ENCODE results near the gene ATP8B2. TPM values are rescaled to one million over a fixed set of nuclear protein-coding genes. Genes with fewer than 3 reads are reported as not detected.
"Not testable (repeated sequence)": the region's sequence is repeated elsewhere in the genome, so short reads cannot be mapped to it uniquely, and the experiment has no call there.

The ATP8B2 gene
- total RNA-seq, 6 donors from 2014 or later, result 20.2 to 45.1 (median 37.4) TPM

- WGBS, 2 donors, result 83 to 94% methylated on average over 2 of the region's 2 CpGs
- ATAC-seq (ENCODE audit: low FRiP score in 2 of 2) (no peak), DNase-seq (no peak)
- TF ChIP-seq, protein P1, sequence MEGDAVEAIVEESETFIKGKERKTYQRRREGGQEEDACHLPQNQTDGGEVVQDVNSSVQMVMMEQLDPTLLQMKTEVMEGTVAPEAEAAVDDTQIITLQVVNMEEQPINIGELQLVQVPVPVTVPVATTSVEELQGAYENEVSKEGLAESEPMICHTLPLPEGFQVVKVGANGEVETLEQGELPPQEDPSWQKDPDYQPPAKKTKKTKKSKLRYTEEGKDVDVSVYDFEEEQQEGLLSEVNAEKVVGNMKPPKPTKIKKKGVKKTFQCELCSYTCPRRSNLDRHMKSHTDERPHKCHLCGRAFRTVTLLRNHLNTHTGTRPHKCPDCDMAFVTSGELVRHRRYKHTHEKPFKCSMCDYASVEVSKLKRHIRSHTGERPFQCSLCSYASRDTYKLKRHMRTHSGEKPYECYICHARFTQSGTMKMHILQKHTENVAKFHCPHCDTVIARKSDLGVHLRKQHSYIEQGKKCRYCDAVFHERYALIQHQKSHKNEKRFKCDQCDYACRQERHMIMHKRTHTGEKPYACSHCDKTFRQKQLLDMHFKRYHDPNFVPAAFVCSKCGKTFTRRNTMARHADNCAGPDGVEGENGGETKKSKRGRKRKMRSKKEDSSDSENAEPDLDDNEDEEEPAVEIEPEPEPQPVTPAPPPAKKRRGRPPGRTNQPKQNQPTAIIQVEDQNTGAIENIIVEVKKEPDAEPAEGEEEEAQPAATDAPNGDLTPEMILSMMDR (IDR thresholded peaks at IDR 0.05), result no peak
- TF ChIP-seq POLR2A (IDR thresholded peaks at IDR 0.05) (no peak), EP300 (IDR thresholded peaks at IDR 0.05) (no peak), POLR2AphosphoS5 (IDR thresholded peaks at IDR 0.05) (no peak)
- peaks cover 0 to 73% (median 33%) of the 10 kb centered on the region in 4 donors for H3K36me3 ChIP-seq
- H3K4me3 ChIP-seq, result no peak overlapping the region
- H3K27ac ChIP-seq, result no peak overlapping the region
- H3K4me1 ChIP-seq, result peaks cover 11 to 23% (median 17%) of the 10 kb centered on the region in 4 donors
- H3K27me3 ChIP-seq, result no peaks in the 10 kb centered on the region
- no peaks in the 10 kb centered on the region for H3K9me3 ChIP-seq
These were observed 13.6 kb downstream of the ATP8B2 start for GRCh38 chr1:154338875-154339274.

DNA sequence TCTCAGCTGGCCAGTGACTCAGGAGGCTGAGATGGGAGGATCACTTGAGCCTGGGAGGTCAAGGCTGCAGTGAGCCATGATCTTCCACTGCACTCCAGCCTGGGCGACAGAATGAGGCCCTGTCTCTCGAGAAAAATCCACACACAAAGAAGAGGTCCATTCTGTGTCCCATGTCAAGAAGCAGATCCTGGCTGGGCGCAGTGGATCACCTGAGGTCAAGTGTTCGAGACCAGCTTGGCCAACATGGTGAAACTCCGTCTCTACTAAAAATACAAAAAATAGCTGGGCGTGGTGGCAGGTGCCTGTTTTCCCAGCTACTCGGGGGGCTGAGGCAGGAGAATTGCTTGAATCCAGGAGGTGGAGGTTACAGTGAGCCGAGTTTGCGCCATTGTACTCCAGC lies 16.0 kb downstream of the ATP8B2 start:
- H3K36me3 ChIP-seq, result peaks cover 4 to 92% (median 54%) of the 10 kb centered on the region in 4 donors
- H3K9me3 ChIP-seq; H3K4me3 ChIP-seq; ATAC-seq (ENCODE audit: low FRiP score in 2 of 2); H3K27me3 ChIP-seq; H3K27ac ChIP-seq; DNase-seq: not testable (repeated sequence)
- WGBS, 2 donors, result 95 to 97% methylated on average over 9 of the region's 9 CpGs
- H3K4me1 ChIP-seq, result peaks cover 0 to 13% (median 6%) of the 10 kb centered on the region in 4 donors

DNA sequence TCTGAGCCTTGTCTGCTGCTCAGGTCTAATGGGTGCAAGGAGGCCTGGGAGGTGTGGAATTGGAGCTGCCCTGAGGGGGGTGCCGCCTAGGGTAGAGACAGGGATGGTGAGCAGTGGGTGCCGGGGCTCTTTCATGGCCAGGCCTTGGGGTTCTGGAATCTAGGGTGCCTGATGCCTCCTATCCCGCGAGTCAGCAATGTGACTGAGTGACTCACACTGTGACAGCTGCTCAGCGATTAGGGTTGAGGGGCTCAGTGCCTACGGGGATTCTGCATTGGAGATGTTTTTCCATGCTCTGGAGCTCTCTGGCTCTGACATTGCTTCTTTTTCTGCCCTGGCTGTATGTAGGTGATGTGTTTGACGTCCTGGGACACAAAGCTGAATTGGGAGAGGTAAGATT lies 16.8 kb downstream of the ATP8B2 start:
- ATAC-seq (ENCODE audit: low FRiP score in 2 of 2) (no peak), DNase-seq (no peak)
- H3K27me3 ChIP-seq, result no peaks in the 10 kb centered on the region
- no peak for TF ChIP-seq POLR2AphosphoS5 (IDR thresholded peaks at IDR 0.05)
- TF ChIP-seq EP300 (IDR thresholded peaks at IDR 0.05), result no peak
- TF ChIP-seq, protein P1 (IDR thresholded peaks at IDR 0.05), result no peak
- TF ChIP-seq POLR2A (IDR thresholded peaks at IDR 0.05), result no peak
- peak overlapping the region in 2 of 4 donors; percentile 13 to 54 for H3K27ac ChIP-seq
- H3K9me3 ChIP-seq, result no peaks in the 10 kb centered on the region
- H3K4me1 ChIP-seq, result peaks cover 0 to 21% (median 8%) of the 10 kb centered on the region in 4 donors
- WGBS, 2 donors, result 88 to 90% methylated on average over 3 to 7 of the region's 7 CpGs
- peaks cover 4 to 98% (median 59%) of the 10 kb centered on the region in 4 donors for H3K36me3 ChIP-seq
- no peak overlapping the region for H3K4me3 ChIP-seq

DNA sequence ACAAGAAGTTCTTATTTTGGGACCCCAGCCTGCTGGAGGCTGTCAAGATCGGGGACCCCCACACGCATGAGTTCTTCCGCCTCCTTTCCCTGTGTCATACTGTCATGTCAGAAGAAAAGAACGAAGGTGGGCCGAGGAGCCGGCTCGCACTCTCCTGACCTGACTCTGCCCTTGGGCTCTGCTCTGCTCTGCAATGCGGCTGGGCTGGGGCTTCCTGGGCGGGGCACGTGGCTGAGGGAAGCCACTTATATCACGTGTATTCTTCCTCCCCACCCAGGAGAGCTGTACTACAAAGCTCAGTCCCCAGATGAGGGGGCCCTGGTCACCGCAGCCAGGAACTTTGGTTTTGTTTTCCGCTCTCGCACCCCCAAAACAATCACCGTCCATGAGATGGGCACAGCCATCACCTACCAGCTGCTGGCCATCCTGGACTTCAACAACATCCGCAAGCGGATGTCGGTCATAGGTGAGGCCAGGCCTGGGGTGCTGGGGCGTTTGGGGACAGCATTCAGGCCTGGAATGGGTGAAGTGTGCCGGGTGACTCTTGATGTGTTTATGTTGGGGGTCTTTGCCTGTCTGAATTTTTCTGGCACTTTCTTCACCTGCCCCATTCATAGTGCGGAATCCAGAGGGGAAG lies 17.6 kb downstream of the ATP8B2 start:
- peak in 1 of 2 donors; percentile 60 for ATAC-seq (ENCODE audit: low FRiP score in 2 of 2)
- WGBS, 2 donors, result 66 to 75% methylated on average over 21 of the region's 21 CpGs
- TF ChIP-seq POLR2A (IDR thresholded peaks at IDR 0.05) (peak in 1 of 4 donors; percentile 46), POLR2AphosphoS5 (IDR thresholded peaks at IDR 0.05) (no peak)
- peaks cover 4 to 93% (median 60%) of the 10 kb centered on the region in 4 donors for H3K36me3 ChIP-seq
- peak; percentile 58 to 82 for DNase-seq
- no peaks in the 10 kb centered on the region for H3K27me3 ChIP-seq
- H3K27ac ChIP-seq, result peak overlapping the region in 2 of 4 donors; percentile 37 to 54
- H3K9me3 ChIP-seq, result no peaks in the 10 kb centered on the region
- H3K4me3 ChIP-seq, result peak overlapping the region in 1 of 4 donors; percentile 3
- H3K4me1 ChIP-seq, result peaks cover 0 to 22% (median 8%) of the 10 kb centered on the region in 4 donors

DNA sequence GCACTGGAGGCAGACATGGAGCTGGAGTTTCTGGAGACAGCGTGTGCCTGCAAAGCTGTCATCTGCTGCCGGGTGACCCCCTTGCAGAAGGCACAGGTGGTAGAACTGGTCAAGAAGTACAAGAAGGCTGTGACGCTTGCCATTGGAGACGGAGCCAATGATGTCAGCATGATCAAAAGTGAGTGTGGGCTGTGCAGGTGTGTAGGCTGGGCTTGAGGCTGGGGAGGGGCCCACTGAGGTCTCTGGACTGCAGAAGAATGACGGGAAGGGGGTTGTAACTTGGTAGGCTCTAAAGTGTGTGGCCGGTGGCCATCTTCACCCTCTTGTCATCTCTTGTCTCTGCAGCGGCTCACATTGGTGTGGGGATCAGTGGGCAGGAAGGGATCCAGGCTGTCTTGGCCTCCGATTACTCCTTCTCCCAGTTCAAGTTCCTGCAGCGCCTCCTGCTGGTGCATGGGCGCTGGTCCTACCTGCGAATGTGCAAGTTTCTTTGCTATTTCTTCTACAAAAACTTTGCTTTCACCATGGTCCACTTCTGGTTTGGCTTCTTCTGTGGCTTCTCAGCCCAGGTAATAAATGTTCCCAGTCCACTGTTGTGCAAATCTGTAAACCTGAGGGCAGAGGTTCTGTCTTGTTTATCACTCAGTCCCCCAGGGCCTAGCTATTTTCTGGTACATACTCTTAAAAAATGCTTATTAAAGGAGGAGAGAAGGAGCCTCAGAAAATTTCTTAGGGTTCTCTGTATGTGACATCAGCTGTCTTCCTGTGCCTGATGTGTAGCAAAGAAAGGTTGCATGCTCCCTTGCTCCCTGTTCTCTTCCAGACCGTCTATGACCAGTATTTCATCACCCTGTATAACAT lies 19.9 kb downstream of the ATP8B2 start:
- Histone ChIP-seq H3K36me3 (peaks cover 4 to 91% (median 62%) of the 10 kb centered on the region in 4 donors), H3K4me3 (no peak overlapping the region), H3K27ac (peak overlapping the region in 1 of 4 donors; percentile 8), H3K4me1 (peaks cover 0 to 22% (median 8%) of the 10 kb centered on the region in 4 donors), H3K27me3 (no peaks in the 10 kb centered on the region), H3K9me3 (no peaks in the 10 kb centered on the region)
- ATAC-seq (ENCODE audit: low FRiP score in 2 of 2) (peak in 1 of 2 donors; percentile 16), DNase-seq (peak in 1 of 2 donors; percentile 72)
- TF ChIP-seq POLR2A (IDR thresholded peaks at IDR 0.05), result no peak
- TF ChIP-seq, protein P1 (IDR thresholded peaks at IDR 0.05), result peak; percentile 16 to 43 (median 31)
- WGBS, 2 donors, result 84% methylated on average over 12 of the region's 12 CpGs

Measured in upper lobe of left lung (tissue), 6 donors.